K562 (cell line): ENCODE data around the gene CPM. TPM values are rescaled to one million over a fixed set of nuclear protein-coding genes. Genes with fewer than 3 reads are reported as not detected.

Source experiments
- ATAC-seq: fragments of 200-7000 bp; cut with Tn5 transposase; 3 replicates; pipeline ENCODE4 v1.9.1; 2020; ENCODE audit warnings: moderate library complexity
- BruUV-seq: library from RNA; stranded (reverse); fragments of 400-500 nt; replicated peaks from 2 replicates; lab custom pipeline; 2021; lab: Mats Ljungman, UMichigan
- CTCF ChIA-PET: fragments of 300-600 bp; formaldehyde crosslinking; extraction: SDS; loops from one replicate; lab custom pipeline; 2021; ENCODE audit warnings: low intra/inter-chr PET ratio; lab: Yijun Ruan, JAX
- POLR2A ChIA-PET: fragments of 300-600, 350-650 bp; sonication (Branson Sonifier 250); formaldehyde crosslinking; extraction: SDS; loops from one replicate; lab custom pipeline; 2021; ENCODE audit warnings: antibody characterized with exemption, inconsistent platforms; lab: Yijun Ruan, JAX
- DNase-seq, 4 experiments: peaks; one replicate each; pipeline versions ENCODE4 v3.0.0 to v3.0.0-alpha.2; 2011 to 2018; ENCODE audit warnings: low spot score in 3 of 4, mixed read lengths in 3 of 4; ENCODE audit errors: extremely low read depth in 1 of 4
- FAIRE-seq: peaks from 2 replicates; lab custom pipeline; 2011; peaks lifted over from hg19 to GRCh38; lab: Jason Lieb, UNC
- H2AFZ ChIP-seq: 2 replicates; pipeline ENCODE4 v1.6.0; 2011; ENCODE audit warnings: low read depth, low read length, control low read depth, inconsistent platforms
- H3K27ac ChIP-seq: fragments of 200-600 bp; 3 replicates; pipeline ENCODE4 v1.8.0; 2011; ENCODE audit warnings: low read depth, mild to moderate bottlenecking, control low read depth, inconsistent platforms, low read length, moderate library complexity, mixed read lengths; ENCODE audit errors: extremely low read depth
- H3K27me3 ChIP-seq, 2 experiments: fragments of 300-600 bp in 1 of 2; 2 replicates in 1 of 2; 3 replicates in 1 of 2; pipeline versions ENCODE4 v1.6.0 to v1.8.0; 2011; ENCODE audit warnings: inconsistent platforms in 2 of 2, low read length in 2 of 2, mild to moderate bottlenecking in 1 of 2, mixed read lengths in 1 of 2, moderate library complexity in 1 of 2; ENCODE audit not compliant: control insufficient read depth in 2 of 2, insufficient read depth in 2 of 2
- H3K36me3 ChIP-seq: fragments of 300-600 bp; 3 replicates; pipeline ENCODE4 v1.8.0; 2011; ENCODE audit warnings: mild to moderate bottlenecking, low read length, inconsistent platforms; ENCODE audit not compliant: control insufficient read depth, insufficient read depth
- H3K4me1 ChIP-seq, 2 experiments: fragments of 200-600 bp in 1 of 2; replicated peaks in 1 of 2; 2 replicates in 1 of 2; 3 replicates in 1 of 2; pipeline versions ENCODE4 v1.5.1 to v1.8.0; 2011; ENCODE audit warnings: inconsistent platforms in 2 of 2, low read length in 2 of 2, mild to moderate bottlenecking in 1 of 2, mixed read lengths in 1 of 2, moderate library complexity in 1 of 2; ENCODE audit not compliant: control insufficient read depth in 2 of 2, insufficient read depth in 2 of 2
- H3K4me2 ChIP-seq: 2 replicates; pipeline ENCODE4 v1.6.1; 2011; ENCODE audit warnings: low read length, control low read depth, inconsistent platforms, mixed read lengths; ENCODE audit not compliant: insufficient read depth
- H3K4me3 ChIP-seq: fragments of 200-600 bp; sonication (generic), shearing (Covaris generic); 2 replicates; pipeline ENCODE4 v1.5.1; 2016; ENCODE audit warnings: control low read depth, inconsistent platforms
- H3K79me2 ChIP-seq: fragments of 200-600 bp; 3 replicates; pipeline ENCODE4 v1.8.0; 2011; ENCODE audit warnings: low read length, inconsistent platforms; ENCODE audit not compliant: control insufficient read depth, insufficient read depth
- H3K9ac ChIP-seq, 2 experiments: 2 replicates each; pipeline versions ENCODE4 v1.6.0 to v1.6.1; 2011; ENCODE audit warnings: low read depth in 2 of 2, low read length in 2 of 2, control low read depth in 1 of 2, inconsistent platforms in 1 of 2, mild to moderate bottlenecking in 1 of 2, mixed read lengths in 1 of 2; ENCODE audit not compliant: insufficient read depth in 1 of 2
- H3K9me1 ChIP-seq: one replicate; pipeline ENCODE4 v1.6.0; 2011; ENCODE audit warnings: inconsistent platforms, mild to moderate bottlenecking, low read length, moderate library complexity; ENCODE audit not compliant: control insufficient read depth, insufficient read depth
- H3K9me3 ChIP-seq: replicated peaks from 2 replicates; pipeline ENCODE4 v1.5.1; 2011; ENCODE audit warnings: low read depth, low read length, inconsistent platforms; ENCODE audit not compliant: control insufficient read depth, insufficient read depth
- H4K20me1 ChIP-seq: replicated peaks from 2 replicates; pipeline ENCODE4 v1.6.1; 2011; ENCODE audit warnings: low read length, inconsistent platforms, mixed read lengths; ENCODE audit not compliant: control insufficient read depth, insufficient read depth
- CBFB ChIP-seq: sonication (generic); formaldehyde crosslinking; IDR thresholded peaks from 2 replicates; pipeline ENCODE4 v1.4.0; 2020; ENCODE audit warnings: mild to moderate bottlenecking, missing genetic modification reagents
- CTCF ChIP-seq, 3 experiments: IDR thresholded peaks in 2 of 3; conservative IDR thresholded peaks in 1 of 3; 2 replicates each; pipeline ENCODE4 v1.5.1; 2011 to 2012; ENCODE audit warnings: low read length in 3 of 3, mild to moderate bottlenecking in 3 of 3, control low read depth in 2 of 3, improper control_type of control experiment in 1 of 3, inconsistent platforms in 1 of 3, low read depth in 1 of 3, mixed read lengths in 1 of 3, moderate library complexity in 1 of 3; ENCODE audit not compliant: insufficient read depth in 2 of 3
- E2F6 ChIP-seq, 2 experiments: IDR thresholded peaks; 2 replicates each; pipeline ENCODE4 v1.6.1; 2011; ENCODE audit warnings: borderline replicate concordance in 1 of 2, control low read depth in 1 of 2, low read depth in 1 of 2, low read length in 1 of 2, mild to moderate bottlenecking in 1 of 2, mixed read lengths in 1 of 2, moderate library complexity in 1 of 2; ENCODE audit not compliant: insufficient read depth in 1 of 2, insufficient read length in 1 of 2, poor library complexity in 1 of 2, severe bottlenecking in 1 of 2; ENCODE audit errors: extremely low read depth in 1 of 2
- FOS ChIP-seq: IDR thresholded peaks from 3 replicates; pipeline ENCODE4 v1.6.1; 2011; ENCODE audit not compliant: insufficient read length; ENCODE audit errors: extremely low read depth
- FOXA3 ChIP-seq, 2 experiments: fragments of 450-650 bp in 1 of 2; sonication (generic) in 1 of 2; formaldehyde crosslinking; IDR thresholded peaks in 1 of 2; conservative IDR thresholded peaks in 1 of 2; 2 replicates each; pipeline versions ENCODE4 v1.4.0 to v1.8.0; 2020 to 2022; ENCODE audit warnings: mild to moderate bottlenecking in 2 of 2, missing genetic modification reagents in 1 of 2
- FOXP1 ChIP-seq: sonication (generic); formaldehyde crosslinking; IDR thresholded peaks from 2 replicates; pipeline ENCODE4 v1.8.0; 2022; ENCODE audit warnings: mild to moderate bottlenecking, missing genetic modification reagents
- MAFF ChIP-seq: IDR thresholded peaks from 2 replicates; pipeline ENCODE4 v1.6.1; 2012; ENCODE audit warnings: low read length, improper control_type of control experiment
- NCOR1 ChIP-seq: fragments of 450-650 bp; IDR thresholded peaks from 2 replicates; pipeline ENCODE4 v1.6.1; 2016; ENCODE audit warnings: mild to moderate bottlenecking, moderate library complexity
- THAP12 ChIP-seq: fragments of 250-450 bp; sonication (Bioruptor Pico); IDR thresholded peaks from 2 replicates; pipeline ENCODE4 v1.9.0; 2021; ENCODE audit warnings: mild to moderate bottlenecking, inconsistent platforms
- ZNF232 ChIP-seq: sonication (generic); formaldehyde crosslinking; IDR thresholded peaks from 2 replicates; pipeline ENCODE4 v1.8.0; 2022; ENCODE audit warnings: mild to moderate bottlenecking, missing genetic modification reagents
- WGBS: fragments of 100-300 bp; shearing (Covaris generic); methylation state at CpG from one replicate; pipeline ENCODE4 v1.1.6; 2016; ENCODE audit warnings: low coverage, mixed read lengths; ENCODE audit not compliant: insufficient coverage; ENCODE audit errors: missing lambda C conversion rate; 5-methylcytosine and 5-hydroxymethylcytosine counted together
- in situ Hi-C: fragments of 300-500 bp; cut with MboI; formaldehyde crosslinking; loops from 4 replicates; pipeline ENCODE4 v1.15.0; 2018; ENCODE audit warnings: inconsistent platforms, mixed read lengths
- intact Hi-C: fragments of 100-400 bp; cut with micrococcal nuclease; formaldehyde crosslinking; loops from 2 replicates; pipeline ENCODE4 v1.14.2; 2022
- polyA plus RNA-seq, 8 experiments: library from polyadenylated mRNA; depleted of rRNA in 4 of 8; stranded (reverse) in 5 of 8; unstranded in 3 of 8; fragments of >200 nt; fragmentation: Nextera tagmentation in 2 of 8; fragmentation: Illumina TruSeq in 1 of 8; extraction: Ambion mirVana in 2 of 8; extraction: Trizol in 1 of 8; gene quantifications; 2 replicates each; pipeline versions ENCODE4 v1.2.1 to v1.2.3, GENCODE V29; 2011 to 2014; ENCODE audit warnings: inconsistent platforms in 1 of 8, missing spikeins in 1 of 8
- total RNA-seq, 7 experiments: library from RNA; depleted of rRNA in 6 of 7; stranded (reverse); fragments of >200 nt in 6 of 7; fragmentation: Illumina TruSeq in 2 of 7; extraction: Trizol in 2 of 7; gene quantifications; 2 replicates each; pipeline versions ENCODE4 v1.2.1 to v1.2.3, GENCODE V29; 2011 to 2021; ENCODE audit warnings: low replicate concordance in 1 of 7

CPM gene
- total and polyA plus RNA-seq, 9 of the 15 experiments (the other 6 are each of a cell fraction or from before 2014, with no cell fraction given) = 0.31 TPM; not detected in 8

GRCh38 chr12:68896881-68897540, 36.0 kb downstream of the CPM start (continued):
- TF ChIP-seq E2F6 (IDR thresholded peaks at IDR 0.05; ENCODE audit: borderline replicate concordance in 1 of 2, extremely low read depth in 1 of 2, insufficient read depth in 1 of 2, insufficient read length in 1 of 2, low read depth in 1 of 2, low read length in 1 of 2, poor library complexity in 1 of 2, severe bottlenecking in 1 of 2) (no peak), NCOR1 (no peak), FOS (no peak)

- Histone ChIP-seq H3K36me3 (no peaks in the 10 kb centered on the region), H3K9me1 (no peaks in the 10 kb centered on the region), H3K4me3 (no peak overlapping the region), H4K20me1 (no peaks in the 10 kb centered on the region), H3K27ac (no peak overlapping the region), H3K27me3 (peaks cover 5 to 13% of the 10 kb centered on the region in 2 experiments; a peak in 2 of 5 replicates), H3K79me2 (no peaks in the 10 kb centered on the region)
- intact Hi-C loops = no loop called here
- ATAC-seq = no peak
- POLR2A ChIA-PET = interaction anchor here (0.8 kb wide), 1 partner anchor 1278 kb away, joined by 3 read pairs; no protein-coding TSS in a partner anchor
- TF ChIP-seq THAP12 (no peak), CTCF (IDR thresholded peaks at IDR 0.05 in 2 of 3, conservative IDR thresholded peaks at IDR 0.05 in 1 of 3; ENCODE audit: insufficient read depth in 2 of 3, low read depth in 1 of 3, low read length in 3 of 3) (no peak), FOXP1 (CRISPR knock-in tag) (no peak), CBFB (no peak), MAFF (no peak), FOXA3 (CRISPR knock-in tag; conservative IDR thresholded peaks at IDR 0.05 in 1 of 2, IDR thresholded peaks at IDR 0.05 in 1 of 2) (no peak), ZNF232 (CRISPR knock-in tag) (no peak), NCOR1 (no peak)
- TF ChIP-seq, all 486 proteins: peak for 0
- in situ Hi-C loops = no loop called here
- H3K9ac ChIP-seq = no peak overlapping the region
- DNase-seq (no peak), FAIRE-seq (no peak)
- no TSS peak for BruUV-seq
- no peaks in the 10 kb centered on the region for H3K4me1 ChIP-seq
- CTCF ChIA-PET = no interaction called here
- H3K9me3 ChIP-seq = no peaks in the 10 kb centered on the region
- 2% methylated on average over 7 of the region's 7 CpGs for WGBS
- no peak overlapping the region for H2AFZ ChIP-seq
- H3K4me2 ChIP-seq = no peak overlapping the region
Observed at GRCh38 chr12:68894276-68894855, 38.6 kb downstream of the CPM start.
